Nephron progenitor cell (in vitro differentiated cells): ENCODE measurements around the gene TEPSIN.

ENCODE experiments used
- DNase-seq: peaks from one replicate; pipeline ENCODE4 v3.0.0; 2021
- H3K27ac Mint-ChIP-seq: 2 replicates; pipeline ENCODE4 v1.8.0; 2021; ENCODE audit warnings: mild to moderate bottlenecking, moderate library complexity, mixed read lengths
- H3K27me3 Mint-ChIP-seq: 2 replicates; pipeline ENCODE4 v1.8.0; 2021; ENCODE audit warnings: mild to moderate bottlenecking, low read depth, mixed read lengths; ENCODE audit not compliant: poor library complexity
- H3K36me3 Mint-ChIP-seq: 2 replicates; pipeline ENCODE4 v1.8.0; 2021; ENCODE audit warnings: low read depth, mixed read lengths
- H3K4me1 Mint-ChIP-seq: 2 replicates; pipeline ENCODE4 v1.8.0; 2021; ENCODE audit warnings: mixed read lengths
- H3K4me3 Mint-ChIP-seq: 2 replicates; pipeline ENCODE4 v1.8.0; 2021; ENCODE audit warnings: mild to moderate bottlenecking, moderate library complexity, mixed read lengths
- H3K9me3 Mint-ChIP-seq: 2 replicates; pipeline ENCODE4 v1.8.0; 2021; ENCODE audit warnings: mild to moderate bottlenecking, moderate library complexity, mixed read lengths
- CTCF ChIP-seq: fragments of 200-600 bp; sonication (generic); IDR thresholded peaks from 2 replicates; pipeline ENCODE4 v1.5.0; 2021; ENCODE audit warnings: antibody characterized with exemption

Gene TEPSIN

GRCh38 chr17:81243333-81243664, 4.4 kb upstream of the TEPSIN start:
- H3K36me3 Mint-ChIP-seq, result peaks cover 1% of the 10 kb centered on the region
- peaks cover 46% of the 10 kb centered on the region for H3K4me1 Mint-ChIP-seq
- no peak for TF ChIP-seq CTCF
- no peaks in the 10 kb centered on the region for H3K9me3 Mint-ChIP-seq
- no peak overlapping the region for H3K4me3 Mint-ChIP-seq
- peaks cover 4% of the 10 kb centered on the region for H3K27me3 Mint-ChIP-seq
- no peak for DNase-seq
- H3K27ac Mint-ChIP-seq, result no peak overlapping the region

- no peak overlapping the region for H3K4me3 Mint-ChIP-seq
Measured at GRCh38 chr17:81242421-81243332, 3.8 kb upstream of the TEPSIN start.

GRCh38 chr17:81241648-81242420, 3.0 kb upstream of the TEPSIN start:
- peak; percentile 84 for DNase-seq
- Mint-ChIP-seq H3K4me1 (peaks cover 54% of the 10 kb centered on the region), H3K4me3 (peak overlapping the region; percentile 59), H3K36me3 (no peaks in the 10 kb centered on the region), H3K27me3 (peaks cover 3% of the 10 kb centered on the region), H3K27ac (peak overlapping the region; percentile 36), H3K9me3 (no peaks in the 10 kb centered on the region)
- peak; percentile 87 for TF ChIP-seq CTCF

More at GRCh38 chr17:81242421-81243332, 3.8 kb upstream of the TEPSIN start:
- TF ChIP-seq CTCF, result no peak
- Mint-ChIP-seq H3K27me3 (peaks cover 4% of the 10 kb centered on the region), H3K4me1 (peaks cover 49% of the 10 kb centered on the region), H3K27ac (no peak overlapping the region), H3K36me3 (no peaks in the 10 kb centered on the region), H3K9me3 (no peaks in the 10 kb centered on the region)
- DNase-seq, result no peak

GRCh38 chr17:81241203-81241602, 2.3 kb upstream of the TEPSIN start:
- DNase-seq, result no peak
- H3K4me3 Mint-ChIP-seq, result peak overlapping the region; percentile 93
- no peaks in the 10 kb centered on the region for H3K9me3 Mint-ChIP-seq
- H3K36me3 Mint-ChIP-seq, result no peaks in the 10 kb centered on the region
- H3K27ac Mint-ChIP-seq, result no peak overlapping the region
- TF ChIP-seq CTCF, result no peak
- H3K4me1 Mint-ChIP-seq, result peaks cover 52% of the 10 kb centered on the region
- H3K27me3 Mint-ChIP-seq, result no peaks in the 10 kb centered on the region

GRCh38 chr17:81240761-81241160, 1.9 kb upstream of the TEPSIN start:
- DNase-seq, result no peak
- TF ChIP-seq CTCF, result no peak
- H3K4me1 Mint-ChIP-seq, result peaks cover 52% of the 10 kb centered on the region
- peak overlapping the region; percentile 93 for H3K4me3 Mint-ChIP-seq
- no peak overlapping the region for H3K27ac Mint-ChIP-seq
- no peaks in the 10 kb centered on the region for H3K36me3 Mint-ChIP-seq
- no peaks in the 10 kb centered on the region for H3K9me3 Mint-ChIP-seq
- no peaks in the 10 kb centered on the region for H3K27me3 Mint-ChIP-seq
